NOMO-1 (cell line): Measurements from ENCODE around the gene SERINC4.

Experiments used
- DNase-seq, 2 experiments: peaks; one replicate each; lab custom pipeline; 2025; ENCODE audit not compliant: unreplicated experiment in 2 of 2; lab: John Stamatoyannopoulos, UW

Gene SERINC4

DNA sequence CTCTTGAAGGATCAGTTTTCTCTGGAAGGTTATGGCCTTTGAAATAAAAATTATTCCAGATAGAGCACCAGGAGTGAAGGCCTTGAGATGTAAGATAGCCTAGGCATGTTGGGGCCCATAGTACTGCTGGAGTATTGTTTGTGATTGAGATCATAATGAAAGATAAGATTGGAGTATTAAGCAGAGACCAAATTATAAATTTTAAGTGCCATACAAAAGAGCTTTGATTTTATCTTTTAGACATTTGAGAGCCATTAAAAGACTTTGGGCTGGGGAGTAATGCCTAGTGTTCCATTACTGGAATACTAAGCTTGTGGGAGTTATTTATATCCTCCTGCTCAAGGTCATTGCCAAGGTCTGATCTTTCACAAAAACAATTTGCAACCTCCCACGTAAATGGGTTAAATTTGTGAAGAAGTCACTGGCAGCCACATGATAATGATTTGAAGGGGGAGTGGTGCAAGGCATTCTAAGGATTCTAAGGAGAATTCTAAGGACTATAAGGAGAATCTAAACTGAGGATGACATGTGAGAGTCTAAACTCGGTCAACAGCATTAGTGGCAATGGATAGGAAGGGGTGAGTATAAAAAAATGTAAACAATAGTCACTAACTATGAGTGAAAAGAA lies 36.1 kb downstream of the SERINC4 start:
- DNase-seq: no peak

DNA sequence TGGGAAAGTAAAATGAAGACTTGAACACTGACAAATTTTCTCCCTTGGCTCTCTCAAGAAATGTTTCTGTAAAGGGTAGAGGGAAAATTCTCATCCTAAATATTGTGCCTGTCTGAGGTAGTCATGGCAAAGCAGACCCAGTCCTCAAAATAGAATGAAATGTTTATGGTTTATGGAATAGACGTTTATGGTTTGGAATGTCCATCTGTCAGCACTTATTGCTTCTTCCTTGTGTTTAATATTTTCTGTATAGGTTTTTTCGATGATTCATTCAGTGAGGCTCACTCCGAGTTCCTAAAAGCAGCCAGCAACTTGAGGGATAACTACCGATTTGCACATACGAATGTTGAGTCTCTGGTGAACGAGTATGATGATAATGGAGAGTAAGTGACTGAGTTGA lies 37.2 kb downstream of the SERINC4 start:
- no peak for DNase-seq

DNA sequence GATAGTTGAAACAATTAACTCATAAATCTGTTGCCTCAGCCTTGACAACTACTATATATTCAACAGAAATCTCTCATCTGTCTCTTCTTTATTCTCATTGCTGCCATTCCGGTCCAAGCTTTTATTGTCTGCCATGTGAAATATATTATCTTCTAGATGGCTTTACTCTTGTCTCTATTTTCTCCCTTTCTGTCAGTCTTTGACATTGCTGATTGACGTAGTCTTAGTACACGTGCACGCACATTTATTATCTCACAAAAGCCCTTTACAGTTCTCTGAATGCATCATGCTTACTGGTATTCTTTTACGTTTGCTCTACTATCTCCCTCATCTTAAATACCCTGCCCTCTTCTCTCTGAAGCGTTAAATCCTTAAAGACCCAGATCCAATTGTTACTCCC lies 48.1 kb downstream of the SERINC4 start:
- DNase-seq: no peak

DNA sequence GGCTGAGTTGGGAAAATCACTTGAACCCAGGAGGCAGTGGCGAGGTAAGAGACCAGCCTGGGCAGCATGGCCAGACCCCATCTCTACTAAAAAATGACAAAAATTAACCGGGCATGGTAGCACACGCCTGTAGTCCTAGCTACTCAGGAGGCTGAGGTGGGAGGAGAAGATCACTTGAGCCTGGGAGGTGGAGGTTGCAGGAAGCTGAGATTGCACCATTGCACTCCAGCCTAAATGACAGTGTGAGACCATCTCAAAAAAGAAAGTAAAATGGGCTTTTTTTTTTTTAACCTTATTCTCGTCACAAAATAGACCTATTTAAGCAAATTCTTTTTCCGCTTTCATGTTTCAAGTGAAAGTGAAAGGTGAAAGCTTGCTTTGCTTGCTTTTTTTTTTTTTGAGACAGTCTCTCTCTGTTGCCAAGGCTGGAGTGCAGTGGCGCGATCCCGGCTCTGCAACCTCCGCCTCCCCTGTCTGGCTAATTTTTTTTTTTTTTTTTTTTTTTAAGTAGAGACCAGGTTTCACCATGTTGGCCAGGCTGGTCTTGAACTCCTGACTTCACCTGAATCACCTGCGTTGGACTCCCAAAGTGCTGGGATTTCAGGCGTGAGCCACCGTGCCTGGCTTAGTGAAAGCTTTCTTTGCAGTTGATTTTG lies 50.2 kb downstream of the SERINC4 start:
- DNase-seq: no peak

DNA sequence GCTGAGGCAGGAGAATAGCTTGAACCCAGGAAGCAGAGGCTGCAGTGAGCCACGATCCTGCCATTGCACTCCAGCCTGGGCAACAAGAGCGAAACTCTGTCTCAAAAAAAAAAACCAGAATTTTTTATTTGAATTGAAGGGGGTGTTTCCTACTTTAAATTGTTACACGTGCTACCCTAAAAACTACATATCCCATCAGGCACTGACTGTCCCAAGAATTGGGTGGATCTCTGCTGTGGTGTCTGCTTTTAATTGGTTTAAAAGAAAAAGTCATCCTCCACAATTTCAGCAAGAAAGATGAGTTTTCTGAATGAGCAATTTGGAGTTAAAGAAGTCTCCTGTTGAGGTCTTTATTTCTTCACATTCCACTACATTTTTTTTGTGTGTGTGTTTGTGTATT lies 51.6 kb downstream of the SERINC4 start:
- peak in 1 of 2 experiments; percentile 13 for DNase-seq

DNA sequence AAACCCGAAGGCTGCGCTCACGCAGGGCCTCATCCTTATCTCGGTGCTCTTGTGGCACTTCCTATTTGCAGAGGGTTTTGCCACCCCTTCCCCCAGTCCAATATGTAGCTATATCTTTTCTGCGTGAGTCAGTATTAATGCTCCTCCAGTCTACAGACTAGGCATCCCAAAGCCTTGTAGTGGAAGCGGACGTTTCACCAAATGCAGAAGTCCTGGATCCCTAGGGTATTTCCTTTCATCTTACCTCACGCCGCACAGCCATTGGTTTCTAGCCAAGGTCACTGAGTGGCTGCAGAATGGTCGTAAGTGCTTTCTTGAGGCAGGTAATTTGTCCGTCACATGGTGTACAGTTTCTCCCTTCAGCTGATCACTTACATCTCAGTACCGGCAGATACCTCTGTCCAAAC lies 53.1 kb downstream of the SERINC4 start:
- DNase-seq: peak; percentile 39 to 47

DNA sequence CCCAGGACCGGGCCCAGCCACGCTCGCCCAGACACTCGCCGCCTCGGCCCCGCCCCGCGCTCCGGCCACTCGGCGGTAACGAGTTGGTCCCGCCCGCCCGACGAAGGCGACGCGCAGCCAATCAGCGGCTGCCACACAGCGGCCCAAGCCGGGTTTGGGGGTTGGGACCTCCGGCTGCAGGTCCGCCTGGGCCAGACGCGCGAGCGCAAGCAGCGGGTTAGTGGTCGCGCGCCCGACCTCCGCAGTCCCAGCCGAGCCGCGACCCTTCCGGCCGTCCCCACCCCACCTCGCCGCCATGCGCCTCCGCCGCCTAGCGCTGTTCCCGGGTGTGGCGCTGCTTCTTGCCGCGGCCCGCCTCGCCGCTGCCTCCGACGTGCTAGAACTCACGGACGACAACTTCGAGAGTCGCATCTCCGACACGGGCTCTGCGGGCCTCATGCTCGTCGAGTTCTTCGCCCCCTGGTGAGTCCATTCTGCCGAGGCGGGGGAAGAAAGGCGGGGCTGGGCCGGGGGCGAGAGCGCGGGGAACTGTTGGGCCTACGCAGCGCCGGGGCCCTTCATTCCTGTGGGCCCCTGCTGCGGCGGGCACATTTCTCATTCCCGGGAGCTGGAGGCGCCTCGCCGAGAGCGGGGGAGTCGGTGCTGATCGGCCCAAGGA lies 53.6 kb downstream of the SERINC4 start, which contains the start of gene PDIA3:
Gene PDIA3 (plus strand): TSS at position 194 of the 658 bp plus-strand sequence. CDS start 102 bp downstream, at position 296.
- DNase-seq: peak; percentile 80 to 89
